GM12878 (cell line): ENCODE data around the gene ZDHHC14. TPM values are rescaled to one million over a fixed set of nuclear protein-coding genes. Genes with fewer than 3 reads are reported as not detected.

Experiments used
- ATAC-seq: fragments of 200-7000 bp; cut with Tn5 transposase; 3 replicates; pipeline ENCODE4 v1.9.1; 2020; ENCODE audit warnings: mild to moderate bottlenecking, moderate library complexity
- BruUV-seq: library from RNA; stranded (reverse); fragments of 400-500 nt; replicated peaks from 2 replicates; lab custom pipeline; 2021; lab: Mats Ljungman, UMichigan
- CTCF ChIA-PET: fragments of 300-600 bp; sonication (Branson Sonifier 250); formaldehyde crosslinking; extraction: SDS; loops from one replicate; lab custom pipeline; 2021; ENCODE audit warnings: inconsistent platforms; lab: Yijun Ruan, JAX
- POLR2A ChIA-PET: fragments of 350-600 bp; formaldehyde crosslinking; extraction: SDS; loops from one replicate; lab custom pipeline; 2021; ENCODE audit warnings: inconsistent platforms; lab: Charles Lee
- RAD21 ChIA-PET: fragments of 300-600 bp; sonication (Branson Sonifier 250); formaldehyde crosslinking; loops from one replicate; lab custom pipeline; 2023; ENCODE audit warnings: antibody characterized with exemption; ENCODE audit not compliant: unreplicated experiment; lab: Charles Lee
- SMC1A ChIA-PET: fragments of 300-600 bp; sonication (Branson Sonifier 250); formaldehyde crosslinking; loops from one replicate; lab custom pipeline; 2023; ENCODE audit not compliant: unreplicated experiment, uncharacterized antibody; lab: Charles Lee
- DNase-seq: peaks from one replicate; pipeline ENCODE4 v3.0.0-alpha.2; 2011; ENCODE audit warnings: low read depth, low spot score
- FAIRE-seq: peaks from 3 replicates; lab custom pipeline; 2011; peaks lifted over from hg19 to GRCh38; lab: Jason Lieb, UNC
- H2AFZ ChIP-seq: 2 replicates; pipeline ENCODE4 v1.6.0; 2011; ENCODE audit warnings: low read depth, low read length, control low read depth; ENCODE audit not compliant: control insufficient read depth
- H3K27ac ChIP-seq: 2 replicates; pipeline ENCODE4 v1.5.1; 2011; ENCODE audit warnings: control low read depth; ENCODE audit not compliant: control insufficient read depth, insufficient read depth
- H3K27me3 ChIP-seq, 2 experiments: replicated peaks in 1 of 2; 2 replicates each; pipeline versions ENCODE4 v1.6.0 to v1.6.1; 2011; ENCODE audit warnings: low read length in 1 of 2; ENCODE audit not compliant: control insufficient read depth in 2 of 2, insufficient read depth in 2 of 2
- H3K36me3 ChIP-seq, 2 experiments: 2 replicates each; pipeline ENCODE4 v1.5.1; 2011; ENCODE audit warnings: low read length in 1 of 2; ENCODE audit not compliant: control insufficient read depth in 2 of 2, insufficient read depth in 2 of 2
- H3K4me1 ChIP-seq: 2 replicates; pipeline ENCODE4 v1.6.1; 2011; ENCODE audit warnings: mild to moderate bottlenecking, low read length, moderate library complexity, mixed read lengths; ENCODE audit not compliant: control insufficient read depth, insufficient read depth
- H3K4me2 ChIP-seq: 2 replicates; pipeline ENCODE4 v1.6.0; 2011; ENCODE audit warnings: control low read depth; ENCODE audit not compliant: control insufficient read depth, insufficient read depth
- H3K4me3 ChIP-seq: fragments of 200-600 bp; sonication (generic); 2 replicates; pipeline ENCODE4 v1.5.1; 2016
- H3K79me2 ChIP-seq: 2 replicates; pipeline ENCODE4 v1.6.0; 2011; ENCODE audit warnings: low read length; ENCODE audit not compliant: control insufficient read depth, insufficient read depth
- H3K9ac ChIP-seq: 2 replicates; pipeline ENCODE4 v1.8.0; 2011; ENCODE audit warnings: low read length, control low read depth, mixed read lengths; ENCODE audit not compliant: control insufficient read depth, insufficient read depth
- H3K9me3 ChIP-seq: replicated peaks from 3 replicates; pipeline ENCODE4 v1.5.1; 2011; ENCODE audit warnings: mild to moderate bottlenecking, low read length; ENCODE audit not compliant: control insufficient read depth, insufficient read depth
- H4K20me1 ChIP-seq: 2 replicates; pipeline ENCODE4 v1.6.0; 2011; ENCODE audit not compliant: control insufficient read depth, insufficient read depth
- CHD2 ChIP-seq: IDR thresholded peaks from 2 replicates; pipeline ENCODE4 v1.6.1; 2011; ENCODE audit warnings: low read depth, low read length, improper control_type of control experiment, borderline replicate concordance
- PAX8 ChIP-seq: fragments of 450-650 bp; IDR thresholded peaks from 2 replicates; pipeline ENCODE4 v1.6.1; 2017; ENCODE audit warnings: mild to moderate bottlenecking, moderate library complexity
- RAD21 ChIP-seq: IDR thresholded peaks from 2 replicates; pipeline ENCODE4 v1.6.1; 2011; ENCODE audit warnings: mild to moderate bottlenecking, low read depth, low read length, moderate library complexity; ENCODE audit not compliant: insufficient read depth
- TARDBP ChIP-seq: IDR thresholded peaks from 2 replicates; pipeline ENCODE4 v1.6.1; 2016; ENCODE audit warnings: borderline replicate concordance
- ZNF384 ChIP-seq: IDR thresholded peaks from 2 replicates; pipeline ENCODE4 v1.6.1; 2012; ENCODE audit warnings: low read depth, mild to moderate bottlenecking, low read length, improper control_type of control experiment, borderline replicate concordance
- WGBS: methylation state at CpG from one replicate; pipeline ENCODE4 v1.1.6; 2016; ENCODE audit warnings: low lambda C conversion rate; ENCODE audit not compliant: insufficient replicate concordance, insufficient coverage; ENCODE audit errors: missing lambda C conversion rate; 5-methylcytosine and 5-hydroxymethylcytosine counted together
- in situ Hi-C: fragments of 300-500 bp; cut with MboI; formaldehyde crosslinking; loops from 9 replicates; pipeline ENCODE4 v1.14.3; 2018; ENCODE audit warnings: mixed read lengths
- intact Hi-C: fragments of 100-400 bp; cut with micrococcal nuclease; formaldehyde crosslinking; loops from one replicate; pipeline ENCODE4 v1.14.2; 2022; ENCODE audit not compliant: unreplicated experiment
- polyA plus RNA-seq, 11 experiments: library from polyadenylated mRNA; depleted of rRNA in 4 of 11; unstranded in 6 of 11; stranded (reverse) in 5 of 11; fragments of >200 nt; fragmentation: Nextera tagmentation in 4 of 11; fragmentation: Illumina TruSeq in 1 of 11; extraction: Ambion mirVana in 4 of 11; extraction: Trizol in 1 of 11; gene quantifications; 1 replicate in 1 of 11; 2 replicates in 10 of 11; pipeline versions ENCODE4 v1.2.1 to v1.2.3, GENCODE V29; 2011 to 2016; ENCODE audit warnings: inconsistent platforms in 2 of 11, missing spikeins in 2 of 11, low read depth in 1 of 11
- total RNA-seq, 4 experiments: library from RNA; depleted of rRNA in 3 of 4; stranded (reverse); fragments of >200 nt in 3 of 4; fragmentation: Illumina TruSeq in 1 of 4; extraction: Trizol in 1 of 4; gene quantifications; 2 replicates each; pipeline versions ENCODE4 v1.2.1 to v1.2.3, GENCODE V29; 2013 to 2021
- TF ChIP-seq, protein P1 (sequence below): fragments of 450-650 bp; IDR thresholded peaks from 2 replicates; pipeline ENCODE4 v1.6.1; 2016; ENCODE audit warnings: mild to moderate bottlenecking

The ZDHHC14 gene
- total and polyA plus RNA-seq, 10 of the 15 experiments (the other 5 are each of a cell fraction or from before 2014, with no cell fraction given) = 0.15 to 16.0 (median 0.76) TPM; not detected in 1

DNA sequence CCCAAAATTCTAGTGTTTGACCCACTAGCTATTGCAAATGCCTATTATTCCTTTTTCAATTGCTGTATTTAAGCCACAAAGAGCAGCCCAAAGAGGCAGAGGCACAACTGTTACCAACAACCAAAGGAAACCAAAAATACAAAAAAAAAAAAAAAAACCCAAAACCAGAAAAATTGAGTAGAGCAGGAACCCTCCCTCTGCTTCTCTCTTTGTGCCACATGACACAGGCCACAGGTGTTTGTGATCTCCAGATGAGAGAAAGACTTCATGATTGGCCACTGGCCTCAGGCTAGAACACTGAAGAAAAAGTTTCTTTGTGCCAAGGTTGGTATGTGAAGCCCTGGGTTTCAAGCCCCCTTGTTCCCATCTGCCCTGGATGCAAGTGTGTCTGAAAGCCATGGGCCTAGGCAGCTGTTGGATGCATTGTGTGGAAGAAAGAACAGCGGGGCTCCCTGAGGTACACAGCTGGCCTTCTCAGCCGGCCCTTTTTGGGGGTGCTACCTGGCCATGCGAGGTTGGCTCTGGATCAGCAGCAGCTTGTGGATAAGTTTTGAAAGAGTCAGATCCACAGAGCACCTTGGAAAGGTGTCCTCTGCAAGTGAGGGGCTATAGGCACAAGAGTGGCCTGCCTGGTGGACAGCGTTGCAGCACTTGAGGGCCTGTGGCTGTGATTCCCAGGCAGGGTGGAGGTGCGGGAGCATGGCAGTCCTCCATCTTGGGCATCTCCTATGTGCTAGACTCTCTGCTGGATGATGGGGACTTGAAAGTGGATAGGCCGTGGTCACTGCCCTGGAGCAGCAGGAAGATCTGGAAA, 204.5 kb downstream of the ZDHHC14 start:
- Histone ChIP-seq H2AFZ (no peak overlapping the region), H3K4me1 (no peaks in the 10 kb centered on the region), H3K4me2 (no peak overlapping the region), H3K79me2 (no peaks in the 10 kb centered on the region), H4K20me1 (no peaks in the 10 kb centered on the region), H3K27ac (no peak overlapping the region), H3K9me3 (peaks cover 27% of the 10 kb centered on the region; the same call in 2 of the 3 replicates), H3K36me3 (no peaks in the 10 kb centered on the region; a peak in 1 of 4 replicates), H3K9ac (no peak overlapping the region), H3K4me3 (no peak overlapping the region), H3K27me3 (no peaks in the 10 kb centered on the region)
- WGBS = 88% methylated on average over 6 of the region's 6 CpGs
- POLR2A ChIA-PET = no interaction called here
- CTCF ChIA-PET = interaction anchor here (1.3 to 1.4 kb wide), 2 partner anchors 12 to 23 kb away, joined by 3 read pairs; no protein-coding TSS in a partner anchor
- TF ChIP-seq ZNF384 (peak; percentile 17; the same call in 1 of the 2 replicates), PAX8 (no peak)
- no TSS peak for BruUV-seq
- intact Hi-C loops = no loop called here
- FAIRE-seq (no peak), DNase-seq (no peak), ATAC-seq (peak; percentile 34; the same call in 2 of the 3 replicates)
- in situ Hi-C loops = no loop called here
- SMC1A ChIA-PET = interaction anchor here (0.9 to 1.3 kb wide), 3 partner anchors 15 to 72 kb away, joined by 3 read pairs; no protein-coding TSS in a partner anchor
- RAD21 ChIA-PET = no interaction called here

DNA sequence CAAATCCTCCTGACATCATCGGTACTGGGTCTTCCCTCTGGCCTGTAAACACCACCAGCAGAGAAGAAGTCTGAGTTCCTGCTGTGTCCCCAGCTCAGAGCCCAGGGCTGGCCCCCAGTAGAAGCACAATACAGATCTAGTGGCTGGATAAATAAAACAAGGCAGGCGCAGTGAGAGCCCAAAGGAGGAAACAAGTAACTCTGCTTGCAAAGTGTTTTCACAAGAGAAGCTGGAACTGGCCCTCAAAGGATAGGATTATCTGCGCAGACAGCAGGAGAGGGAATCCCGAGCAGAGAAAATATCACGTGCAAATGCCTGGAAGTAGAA, 205.1 kb downstream of the ZDHHC14 start:
- Histone ChIP-seq H3K36me3 (no peaks in the 10 kb centered on the region; a peak in 1 of 4 replicates), H3K4me1 (no peaks in the 10 kb centered on the region), H3K79me2 (no peaks in the 10 kb centered on the region), H3K27me3 (no peaks in the 10 kb centered on the region), H3K9ac (no peak overlapping the region), H3K27ac (no peak overlapping the region), H3K4me3 (no peak overlapping the region), H3K9me3 (peaks cover 28% of the 10 kb centered on the region; the same call in 2 of the 3 replicates), H2AFZ (no peak overlapping the region), H4K20me1 (no peaks in the 10 kb centered on the region), H3K4me2 (no peak overlapping the region)
- in situ Hi-C loops (no loop called here), intact Hi-C loops (no loop called here)
- DNase-seq (no peak), ATAC-seq (no peak), FAIRE-seq (no peak)
- WGBS = 89% methylated on average over 5 of the region's 5 CpGs
- TF ChIP-seq RAD21 = no peak
- no peak for TF ChIP-seq TARDBP
- no peak for TF ChIP-seq CHD2
- TF ChIP-seq, protein P1, sequence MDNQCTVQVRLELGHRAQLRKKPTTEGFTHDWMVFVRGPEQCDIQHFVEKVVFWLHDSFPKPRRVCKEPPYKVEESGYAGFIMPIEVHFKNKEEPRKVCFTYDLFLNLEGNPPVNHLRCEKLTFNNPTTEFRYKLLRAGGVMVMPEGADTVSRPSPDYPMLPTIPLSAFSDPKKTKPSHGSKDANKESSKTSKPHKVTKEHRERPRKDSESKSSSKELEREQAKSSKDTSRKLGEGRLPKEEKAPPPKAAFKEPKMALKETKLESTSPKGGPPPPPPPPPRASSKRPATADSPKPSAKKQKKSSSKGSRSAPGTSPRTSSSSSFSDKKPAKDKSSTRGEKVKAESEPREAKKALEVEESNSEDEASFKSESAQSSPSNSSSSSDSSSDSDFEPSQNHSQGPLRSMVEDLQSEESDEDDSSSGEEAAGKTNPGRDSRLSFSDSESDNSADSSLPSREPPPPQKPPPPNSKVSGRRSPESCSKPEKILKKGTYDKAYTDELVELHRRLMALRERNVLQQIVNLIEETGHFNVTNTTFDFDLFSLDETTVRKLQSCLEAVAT = no peak
- RAD21 ChIA-PET = interaction anchor here (0.9 kb wide), 1 partner anchor 15 kb away, joined by 3 read pairs; no protein-coding TSS in a partner anchor
- no TSS peak for BruUV-seq
- POLR2A ChIA-PET = no interaction called here
- SMC1A ChIA-PET = interaction anchor here (0.9 to 1.3 kb wide), 4 partner anchors 10 to 72 kb away, joined by 3 read pairs; no protein-coding TSS in a partner anchor
- CTCF ChIA-PET = interaction anchor here (1.4 kb wide), 1 partner anchor 11 kb away, joined by 5 read pairs; no protein-coding TSS in a partner anchor
